ENCODE data around the gene GTPBP8. TPM values are rescaled to one million over a fixed set of nuclear protein-coding genes. Genes with fewer than 3 reads are reported as not detected.

The GTPBP8 gene
- total RNA-seq, 1 donor from 2014 or later: 18.1 TPM

DNA sequence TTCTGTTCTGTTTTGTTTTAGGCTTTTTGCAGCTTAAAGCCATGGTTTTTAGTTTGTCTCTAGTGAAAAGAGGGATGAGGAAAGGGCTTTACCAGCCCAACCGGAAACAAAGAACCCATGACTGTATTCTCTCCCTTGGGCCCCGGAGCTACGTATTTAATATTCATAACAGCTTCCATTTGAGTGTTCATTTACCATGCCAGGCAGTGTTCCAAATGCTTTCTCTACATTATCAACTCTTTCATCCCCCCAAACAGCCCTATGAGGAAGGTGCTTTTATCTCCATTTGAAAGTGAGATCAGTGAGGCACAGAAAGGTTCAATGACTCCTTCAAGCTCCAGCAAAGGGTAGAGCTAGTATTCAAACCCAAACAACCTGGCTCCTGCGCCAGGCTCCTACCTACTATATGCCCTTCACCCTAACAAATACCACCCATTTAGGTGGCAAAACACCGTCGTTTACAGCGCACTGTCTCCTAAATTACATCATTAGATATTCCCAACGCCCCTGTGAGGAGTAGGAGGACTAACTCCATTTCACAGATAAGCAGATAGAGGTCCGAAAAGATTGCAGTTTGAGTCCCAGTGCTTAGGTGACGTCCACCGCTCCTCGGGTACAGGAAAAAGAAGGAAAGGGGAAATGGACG lies 27.9 kb downstream of the GTPBP8 start:
- DNase-seq (no peak), ATAC-seq (ENCODE audit: low read depth) (no peak)
- Mint-ChIP-seq H3K27me3 (no peaks in the 10 kb centered on the region), H3K27ac (peak overlapping the region; percentile 95), H3K4me3 (peak overlapping the region; percentile 92), H3K4me1 (peaks cover 56% of the 10 kb centered on the region), H3K9me3 (no peaks in the 10 kb centered on the region), H3K36me3 (ENCODE audit: low read depth) (peaks cover 42% of the 10 kb centered on the region)
- TF ChIP-seq, protein P1, sequence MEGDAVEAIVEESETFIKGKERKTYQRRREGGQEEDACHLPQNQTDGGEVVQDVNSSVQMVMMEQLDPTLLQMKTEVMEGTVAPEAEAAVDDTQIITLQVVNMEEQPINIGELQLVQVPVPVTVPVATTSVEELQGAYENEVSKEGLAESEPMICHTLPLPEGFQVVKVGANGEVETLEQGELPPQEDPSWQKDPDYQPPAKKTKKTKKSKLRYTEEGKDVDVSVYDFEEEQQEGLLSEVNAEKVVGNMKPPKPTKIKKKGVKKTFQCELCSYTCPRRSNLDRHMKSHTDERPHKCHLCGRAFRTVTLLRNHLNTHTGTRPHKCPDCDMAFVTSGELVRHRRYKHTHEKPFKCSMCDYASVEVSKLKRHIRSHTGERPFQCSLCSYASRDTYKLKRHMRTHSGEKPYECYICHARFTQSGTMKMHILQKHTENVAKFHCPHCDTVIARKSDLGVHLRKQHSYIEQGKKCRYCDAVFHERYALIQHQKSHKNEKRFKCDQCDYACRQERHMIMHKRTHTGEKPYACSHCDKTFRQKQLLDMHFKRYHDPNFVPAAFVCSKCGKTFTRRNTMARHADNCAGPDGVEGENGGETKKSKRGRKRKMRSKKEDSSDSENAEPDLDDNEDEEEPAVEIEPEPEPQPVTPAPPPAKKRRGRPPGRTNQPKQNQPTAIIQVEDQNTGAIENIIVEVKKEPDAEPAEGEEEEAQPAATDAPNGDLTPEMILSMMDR (IDR thresholded peaks at IDR 0.05): no peak
- intact Hi-C loops (cut with micrococcal nuclease): loop anchor here (1.0 to 2.0 kb wide), 6 partner anchors 27 to 1038 kb away; partner anchors contain the start of genes CCDC191, QTRT2 and SPICE1
- CTCF ChIA-PET: interaction anchor here (0.6 to 2.3 kb wide), 9 partner anchors 9 to 457 kb away, joined by 3 to 9 read pairs (median 3); partner anchors contain the start of genes ATG3 and SLC35A5
- POLR2A ChIA-PET: interaction anchor here (0.5 to 2.2 kb wide), 21 partner anchors 8 to 685 kb away, joined by 3 to 47 read pairs (median 4); partner anchors contain the start of genes ATG3, CD200, GTPBP8 and SLC35A5

DNA sequence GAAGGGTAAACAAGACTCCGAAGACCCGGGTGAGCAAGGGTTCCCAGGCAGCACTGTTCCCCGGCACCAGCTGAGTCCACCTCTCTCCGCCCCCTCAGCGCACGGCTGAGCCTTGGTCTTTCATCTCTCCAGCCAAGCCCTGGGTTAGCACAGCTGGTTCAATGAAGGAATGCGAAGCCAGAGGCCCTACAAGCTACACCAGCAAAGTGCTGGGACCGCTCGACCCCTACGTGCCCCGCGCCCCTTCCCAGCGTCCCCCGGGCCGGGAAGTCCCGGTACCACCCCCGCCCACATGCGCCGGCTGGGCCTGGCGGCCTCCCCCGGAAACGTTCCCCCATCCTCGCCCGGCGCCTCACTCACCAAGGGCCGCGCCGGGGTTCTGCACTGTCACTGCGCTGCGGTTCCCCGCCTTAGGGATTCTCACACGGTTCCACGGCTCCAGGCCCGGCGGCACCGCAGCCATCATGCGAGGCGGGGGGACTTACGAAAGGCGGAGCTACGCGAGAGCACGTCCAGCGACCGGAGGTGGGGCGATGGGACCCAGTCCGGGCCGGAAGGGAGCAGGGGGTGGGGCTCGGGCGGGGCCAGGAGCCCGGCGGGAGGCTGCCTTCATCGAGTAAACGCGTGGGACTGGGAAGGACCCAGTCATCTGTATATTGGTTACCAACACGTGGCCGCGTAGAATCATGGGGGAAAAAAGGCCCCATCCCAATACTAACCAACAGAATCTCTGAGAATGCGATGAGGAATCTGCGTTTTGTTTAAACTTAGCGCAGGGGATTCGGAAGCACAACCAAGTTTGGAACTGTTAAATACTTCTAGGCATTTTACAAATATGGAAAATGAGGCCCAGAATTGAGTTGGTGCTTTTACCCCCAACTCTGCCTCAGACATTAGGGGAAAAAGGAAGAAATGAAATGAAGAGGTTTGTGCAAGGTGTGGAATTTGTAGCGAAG lies 28.7 kb downstream of the GTPBP8 start:
- TF ChIP-seq, protein P1 (IDR thresholded peaks at IDR 0.05): no peak
- H3K27ac Mint-ChIP-seq: peak overlapping the region; percentile 95
- H3K4me1 Mint-ChIP-seq: peaks cover 54% of the 10 kb centered on the region
- H3K36me3 Mint-ChIP-seq (ENCODE audit: low read depth): peaks cover 35% of the 10 kb centered on the region
- ChIA-PET POLR2A (interaction anchor here (0.6 to 2.2 kb wide), 22 partner anchors 9 to 686 kb away, joined by 3 to 47 read pairs (median 4); partner anchors contain the start of genes ATG3, CD200, GTPBP8 and SLC35A5), CTCF (interaction anchor here (0.6 to 2.3 kb wide), 8 partner anchors 10 to 433 kb away, joined by 3 to 9 read pairs (median 4); no protein-coding TSS in a partner anchor)
- ATAC-seq (ENCODE audit: low read depth): peak; percentile 87
- no peaks in the 10 kb centered on the region for H3K27me3 Mint-ChIP-seq
- DNase-seq: peak; percentile 81
- H3K4me3 Mint-ChIP-seq: peak overlapping the region; percentile 92
- H3K9me3 Mint-ChIP-seq: no peaks in the 10 kb centered on the region
- intact Hi-C loops (cut with micrococcal nuclease): loop anchor here (1.0 to 2.0 kb wide), 6 partner anchors 28 to 1037 kb away; partner anchors contain the start of genes CCDC191, QTRT2 and SPICE1

DNA sequence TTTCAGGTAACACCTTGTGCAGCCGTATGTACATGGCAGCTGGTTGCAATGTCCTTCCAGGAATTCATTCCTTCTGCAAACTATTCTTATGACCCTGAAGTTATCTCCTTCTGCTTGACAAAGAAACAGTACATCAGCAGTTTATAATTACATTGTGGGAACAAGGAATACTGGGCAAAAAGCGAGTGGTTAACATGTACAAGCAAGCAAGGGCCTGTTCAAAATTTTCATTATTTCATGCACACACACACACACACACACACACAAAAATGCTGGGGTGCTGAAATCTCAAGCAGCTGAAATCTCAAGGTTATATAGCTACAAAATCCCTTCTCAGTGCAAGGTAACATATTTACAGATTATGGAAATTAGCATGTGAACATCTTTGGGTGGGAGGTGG lies 30.7 kb downstream of the GTPBP8 start:
- no peak overlapping the region for H3K27ac Mint-ChIP-seq
- no peak overlapping the region for H3K4me3 Mint-ChIP-seq
- TF ChIP-seq, protein P1 (IDR thresholded peaks at IDR 0.05): no peak
- DNase-seq: no peak
- ChIA-PET CTCF (interaction anchor here (1.6 kb wide), 1 partner anchor 14 kb away, joined by 4 read pairs; no protein-coding TSS in a partner anchor), POLR2A (no interaction called here)
- no peaks in the 10 kb centered on the region for H3K27me3 Mint-ChIP-seq
- H3K36me3 Mint-ChIP-seq (ENCODE audit: low read depth): peaks cover 17% of the 10 kb centered on the region
- no peak for ATAC-seq (ENCODE audit: low read depth)
- H3K9me3 Mint-ChIP-seq: no peaks in the 10 kb centered on the region
- peaks cover 48% of the 10 kb centered on the region for H3K4me1 Mint-ChIP-seq
- intact Hi-C loops (cut with micrococcal nuclease): no loop called here

DNA sequence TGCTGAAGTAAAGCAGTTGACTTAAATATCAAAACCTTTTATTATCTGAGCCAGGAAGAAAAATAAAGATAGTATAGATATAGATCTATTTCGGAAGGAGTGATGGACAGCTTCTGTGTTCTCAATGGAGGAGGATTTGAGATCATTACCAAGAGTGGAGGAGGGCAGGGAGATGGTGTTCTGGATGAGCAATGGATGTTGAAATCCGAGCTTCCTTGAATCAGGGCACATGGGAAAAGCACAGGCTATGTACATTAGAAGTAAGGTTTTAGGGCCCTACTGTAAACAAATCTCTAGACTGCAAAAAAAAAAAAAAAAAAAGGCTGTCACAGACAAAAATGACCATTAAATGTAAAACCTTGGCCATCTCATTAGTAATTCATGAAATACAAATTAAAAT lies 43.2 kb downstream of the GTPBP8 start:
- Mint-ChIP-seq H3K4me3 (no peak overlapping the region), H3K4me1 (no peaks in the 10 kb centered on the region), H3K9me3 (no peaks in the 10 kb centered on the region), H3K27ac (no peak overlapping the region), H3K27me3 (no peaks in the 10 kb centered on the region), H3K36me3 (ENCODE audit: low read depth) (no peaks in the 10 kb centered on the region)
- CTCF ChIA-PET: interaction anchor here (0.5 to 4.6 kb wide), 6 partner anchors 10 to 446 kb away, joined by 3 to 43 read pairs (median 11); no protein-coding TSS in a partner anchor
- TF ChIP-seq, protein P1 (IDR thresholded peaks at IDR 0.05): no peak
- POLR2A ChIA-PET: interaction anchor here (0.6 to 0.9 kb wide), 4 partner anchors 15 to 391 kb away, joined by 3 to 11 read pairs (median 6); a partner anchor contains a TSS
- no peak for DNase-seq
- intact Hi-C loops (cut with micrococcal nuclease): no loop called here
- ATAC-seq (ENCODE audit: low read depth): no peak
